Subcutaneous abdominal adipose tissue (tissue), 5 donors: ENCODE data around the gene ANXA8.
"Not testable (repeated sequence)": the region's sequence is repeated elsewhere in the genome, so short reads cannot be mapped to it uniquely, and the experiment has no call there.

Experiments
- H3K27ac ChIP-seq: one replicate; pipeline ENCODE4 v1.7.0; 2013; ENCODE audit warnings: low read depth, mild to moderate bottlenecking, inconsistent platforms, low read length, moderate library complexity
- H3K27me3 ChIP-seq, 5 donors: one replicate each; pipeline ENCODE4 v1.7.0; 2013; ENCODE audit warnings: low read length in 5 of 5, inconsistent platforms in 1 of 5; ENCODE audit not compliant: control insufficient read depth in 5 of 5, insufficient read depth in 4 of 5
- H3K36me3 ChIP-seq, 5 donors: one replicate each; pipeline ENCODE4 v1.7.0; 2013; ENCODE audit warnings: low read length in 5 of 5; ENCODE audit not compliant: control insufficient read depth in 5 of 5, insufficient read depth in 5 of 5
- H3K4me1 ChIP-seq, 5 donors: one replicate each; pipeline ENCODE4 v1.7.0; 2013; ENCODE audit warnings: low read length in 5 of 5, mild to moderate bottlenecking in 3 of 5, moderate library complexity in 1 of 5; ENCODE audit not compliant: control insufficient read depth in 5 of 5, insufficient read depth in 5 of 5
- H3K4me3 ChIP-seq, 5 donors: one replicate each; pipeline ENCODE4 v1.7.0; 2013; ENCODE audit warnings: low read length in 5 of 5, low read depth in 1 of 5
- H3K9ac ChIP-seq, 5 donors: one replicate each; pipeline ENCODE4 v1.7.0; 2013; ENCODE audit warnings: low read length in 5 of 5, mild to moderate bottlenecking in 4 of 5, moderate library complexity in 3 of 5
- H3K9me3 ChIP-seq, 5 donors: one replicate each; pipeline ENCODE4 v1.7.0; 2013; ENCODE audit warnings: low read length in 5 of 5; ENCODE audit not compliant: control insufficient read depth in 5 of 5
- donor health status: healthy.
- donor health status: healthy.
- donor health status: healthy.
- donor health status: healthy.
- donor health status: healthy.

Gene ANXA8, protein sequence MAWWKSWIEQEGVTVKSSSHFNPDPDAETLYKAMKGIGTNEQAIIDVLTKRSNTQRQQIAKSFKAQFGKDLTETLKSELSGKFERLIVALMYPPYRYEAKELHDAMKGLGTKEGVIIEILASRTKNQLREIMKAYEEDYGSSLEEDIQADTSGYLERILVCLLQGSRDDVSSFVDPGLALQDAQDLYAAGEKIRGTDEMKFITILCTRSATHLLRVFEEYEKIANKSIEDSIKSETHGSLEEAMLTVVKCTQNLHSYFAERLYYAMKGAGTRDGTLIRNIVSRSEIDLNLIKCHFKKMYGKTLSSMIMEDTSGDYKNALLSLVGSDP

DNA sequence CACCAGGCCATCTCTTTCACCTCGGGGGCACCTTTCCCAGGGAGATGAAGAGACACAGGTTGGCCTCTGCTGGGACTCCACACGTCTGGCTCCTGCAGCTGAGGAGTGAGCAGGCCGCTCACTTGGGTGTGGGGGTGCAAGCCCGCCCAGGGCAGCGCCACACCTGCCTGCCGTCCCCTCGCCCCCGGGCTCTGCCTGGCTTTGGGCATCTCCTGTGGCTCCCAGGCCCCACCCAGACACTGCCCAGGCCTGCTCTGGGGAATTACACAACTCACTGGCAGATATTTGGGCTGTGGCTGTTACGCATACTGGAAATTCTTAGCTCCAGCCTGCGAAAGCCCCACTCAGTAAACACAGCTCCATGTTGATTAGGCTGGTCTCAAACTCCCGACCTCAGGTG lies at the start of gene ANXA8:
Gene ANXA8, minus strand, starts transcription at position 193 of the 400 bp plus-strand sequence. Its CDS starts 182 bp downstream, at position 11.
- H3K27ac ChIP-seq, H3K4me3 ChIP-seq: not testable (repeated sequence)

DNA sequence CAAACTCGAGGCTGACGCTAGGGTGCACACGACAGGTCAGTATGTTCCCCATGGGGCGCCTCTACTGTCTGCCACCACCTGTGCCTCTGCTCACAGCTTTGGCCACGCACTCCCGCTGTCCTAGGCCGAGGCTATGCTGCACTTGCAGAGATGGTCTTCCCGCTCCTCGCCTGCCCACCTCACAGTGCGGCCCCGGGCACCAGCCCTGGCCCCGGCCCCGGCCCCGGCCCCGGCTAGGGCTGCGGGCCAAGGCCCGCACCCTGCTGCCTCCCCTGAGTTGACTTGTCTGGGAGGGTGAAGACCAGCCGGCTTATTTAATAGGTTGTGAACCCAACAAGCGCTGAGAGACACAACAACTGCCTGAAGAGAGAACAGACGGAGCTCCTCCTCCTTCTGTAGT lies 39.6 kb upstream of the ANXA8 start, which contains the start of gene AGAP9:
Gene AGAP9, minus strand, starts transcription at position 164 of the 400 bp plus-strand sequence. Its CDS starts 112 bp downstream, at position 52.
- not testable (repeated sequence) for H3K36me3 ChIP-seq, H3K4me3 ChIP-seq, H3K27ac ChIP-seq, H3K4me1 ChIP-seq, H3K9me3 ChIP-seq, H3K27me3 ChIP-seq, H3K9ac ChIP-seq

More for the DNA sequence above, at the start of gene ANXA8:
- H3K4me1 ChIP-seq, H3K27me3 ChIP-seq, H3K9me3 ChIP-seq, H3K36me3 ChIP-seq, H3K9ac ChIP-seq: not testable (repeated sequence)

DNA sequence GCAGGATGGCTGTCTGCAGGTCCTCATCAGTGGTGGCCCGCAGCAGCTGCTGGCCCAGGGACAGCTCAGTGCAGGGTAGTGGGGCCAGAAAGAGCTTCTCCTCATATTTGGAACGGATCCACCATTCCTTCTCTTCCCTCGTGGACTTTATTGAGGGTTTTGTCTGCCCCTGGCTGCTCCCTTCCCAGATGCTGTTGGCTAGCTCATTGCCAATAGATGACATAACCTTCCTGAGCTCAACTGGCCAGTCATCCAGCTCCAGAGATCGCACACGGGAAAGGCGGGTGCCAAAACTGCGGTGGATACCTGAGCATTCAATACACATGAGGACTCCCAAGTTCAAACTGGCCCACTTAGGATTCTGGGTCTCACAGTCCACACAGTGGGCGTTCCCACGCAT lies 18.4 kb upstream of the ANXA8 start:
- H3K4me3 ChIP-seq, H3K9me3 ChIP-seq, H3K36me3 ChIP-seq: not testable (repeated sequence)

DNA sequence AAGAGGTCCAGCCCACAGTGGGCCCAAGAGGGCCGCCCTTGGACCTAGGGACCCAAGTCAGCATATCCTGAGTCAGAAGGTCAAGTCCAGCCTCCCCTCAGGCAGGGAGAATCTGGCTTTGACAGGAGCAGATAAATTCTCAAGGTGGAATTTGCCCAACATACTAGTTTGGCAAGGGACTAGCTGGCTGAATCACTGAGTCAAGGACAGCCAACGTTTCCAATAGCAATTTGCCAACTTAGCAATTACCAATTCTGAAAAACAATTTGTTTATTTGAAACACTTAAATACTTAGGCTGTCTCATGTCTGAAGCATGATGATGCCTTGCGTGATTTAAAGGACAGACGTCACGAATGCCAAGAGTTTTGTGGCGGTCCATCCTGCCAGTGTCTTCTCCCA lies 10.3 kb upstream of the ANXA8 start:
- H3K27ac ChIP-seq, H3K9ac ChIP-seq, H3K9me3 ChIP-seq, H3K36me3 ChIP-seq, H3K4me3 ChIP-seq, H3K27me3 ChIP-seq, H3K4me1 ChIP-seq: not testable (repeated sequence)

More for the DNA sequence above, 18.4 kb upstream of the ANXA8 start:
- not testable (repeated sequence) for H3K4me1 ChIP-seq, H3K27me3 ChIP-seq, H3K27ac ChIP-seq, H3K9ac ChIP-seq

DNA sequence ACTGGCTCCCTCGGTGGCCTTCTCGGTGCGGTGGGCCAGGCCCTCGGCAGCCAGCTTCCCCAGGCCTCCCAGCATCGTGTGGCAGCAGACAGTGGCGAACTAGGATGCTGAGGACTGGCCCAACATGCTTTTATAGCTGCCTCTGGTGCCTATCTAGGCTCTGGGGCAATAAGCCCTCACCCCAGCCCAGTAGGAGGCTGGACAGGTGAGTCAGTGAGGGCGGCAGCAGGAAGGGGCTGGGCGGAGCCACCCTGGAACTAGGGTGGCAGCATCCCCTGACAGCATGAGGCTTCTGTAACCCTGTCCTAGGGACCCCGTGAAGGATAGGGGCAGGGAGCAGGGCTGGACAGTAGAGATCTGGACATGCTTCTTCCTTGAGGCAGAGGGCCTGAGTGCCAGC lies 7.7 kb upstream of the ANXA8 start, which contains the start of gene FAM25G:
Gene FAM25G, minus strand, starts transcription at position 101 of the 400 bp plus-strand sequence. Its CDS starts 26 bp downstream, at position 75.
- H3K27ac ChIP-seq: not testable (repeated sequence)

DNA sequence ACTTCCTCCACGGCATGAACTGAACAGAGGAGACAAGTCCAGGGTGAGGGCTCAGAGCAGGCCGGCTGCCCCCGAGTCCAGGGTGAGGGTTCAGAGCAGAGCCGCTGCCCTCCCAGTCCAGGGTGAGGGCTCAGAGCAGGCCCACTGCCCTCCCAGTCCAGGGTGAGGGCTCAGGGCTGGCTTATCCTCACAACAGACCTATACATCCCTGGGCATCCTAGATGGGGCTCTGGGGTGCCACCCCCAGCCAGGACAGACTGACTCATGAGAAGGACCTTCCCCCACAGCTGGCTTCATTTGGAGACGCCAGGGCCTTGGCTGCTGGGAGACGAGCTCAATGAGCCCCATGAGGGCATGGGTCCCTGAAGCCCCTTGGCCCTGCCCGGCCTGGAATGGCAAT lies 5.7 kb upstream of the ANXA8 start:
- not testable (repeated sequence) for H3K27ac ChIP-seq, H3K27me3 ChIP-seq, H3K4me1 ChIP-seq, H3K36me3 ChIP-seq, H3K9ac ChIP-seq, H3K4me3 ChIP-seq, H3K9me3 ChIP-seq

More for the DNA sequence above, 7.7 kb upstream of the ANXA8 start, which contains the start of gene FAM25G:
- H3K27me3 ChIP-seq, H3K9me3 ChIP-seq, H3K4me1 ChIP-seq, H3K9ac ChIP-seq, H3K4me3 ChIP-seq, H3K36me3 ChIP-seq: not testable (repeated sequence)

DNA sequence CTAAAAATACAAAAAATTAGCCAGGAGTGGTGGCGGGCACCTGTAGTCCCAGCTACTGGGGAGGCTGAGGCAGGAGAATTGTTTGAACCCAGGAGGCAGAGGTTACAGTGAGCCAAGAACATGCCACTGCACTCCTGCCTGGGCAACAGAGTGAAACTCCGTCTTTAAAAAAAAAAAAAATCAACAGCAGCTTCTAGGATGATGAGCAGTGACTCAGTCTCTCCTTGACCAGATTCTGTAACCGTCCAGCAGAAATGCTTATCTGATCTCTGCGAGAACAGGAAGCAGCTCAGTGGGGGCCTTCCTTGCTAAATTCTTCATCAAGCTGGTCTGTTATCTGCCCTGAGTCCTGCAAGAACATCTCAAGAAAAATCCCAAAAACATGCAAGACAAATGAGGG lies 2.0 kb upstream of the ANXA8 start:
- H3K27me3 ChIP-seq, H3K4me3 ChIP-seq, H3K27ac ChIP-seq, H3K9ac ChIP-seq, H3K9me3 ChIP-seq, H3K36me3 ChIP-seq, H3K4me1 ChIP-seq: not testable (repeated sequence)

DNA sequence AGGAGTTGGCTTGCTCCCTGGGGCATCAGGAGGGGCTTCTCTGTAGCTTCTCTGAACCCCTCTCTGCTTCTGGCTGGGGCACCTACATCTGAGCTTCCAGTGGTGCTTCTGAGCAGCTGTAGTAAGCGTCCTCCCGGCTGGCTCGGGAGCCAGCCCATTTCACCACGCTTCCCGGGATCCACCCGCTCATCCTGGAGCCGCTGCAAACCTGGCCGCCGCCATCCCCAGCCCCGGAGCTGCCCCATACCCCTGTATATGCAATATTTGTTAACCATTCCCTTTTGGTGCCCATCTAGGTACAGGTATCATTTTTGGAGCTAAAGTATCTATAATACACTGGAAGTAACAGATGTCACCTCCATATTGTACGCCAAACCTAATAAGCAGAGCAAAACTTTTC lies 871 bp upstream of the ANXA8 start:
- H3K36me3 ChIP-seq, H3K9ac ChIP-seq, H3K27me3 ChIP-seq, H3K27ac ChIP-seq, H3K4me3 ChIP-seq, H3K9me3 ChIP-seq, H3K4me1 ChIP-seq: not testable (repeated sequence)

DNA sequence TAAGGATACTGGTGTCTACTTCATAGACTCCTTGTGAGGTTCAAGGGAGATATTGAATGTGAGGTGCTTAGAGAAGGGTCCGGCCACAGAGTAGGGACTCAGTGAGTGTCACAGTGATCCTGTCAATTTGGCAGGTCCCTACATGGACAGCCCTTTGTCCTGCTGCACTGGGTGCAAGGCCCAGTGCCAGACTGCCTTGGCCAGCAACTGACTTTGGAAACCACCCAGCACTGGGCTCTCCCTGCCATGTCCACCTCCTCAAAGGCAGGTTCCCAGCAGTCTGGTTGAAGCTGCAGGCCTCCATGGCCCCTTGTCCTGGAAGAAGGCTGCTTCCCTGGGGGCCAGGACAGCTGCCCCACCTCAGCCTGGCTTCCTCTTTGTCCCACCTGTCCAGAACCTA lies 1.5 kb downstream of the ANXA8 start:
- not testable (repeated sequence) for H3K36me3 ChIP-seq, H3K27ac ChIP-seq, H3K9ac ChIP-seq, H3K4me3 ChIP-seq, H3K27me3 ChIP-seq, H3K9me3 ChIP-seq, H3K4me1 ChIP-seq

DNA sequence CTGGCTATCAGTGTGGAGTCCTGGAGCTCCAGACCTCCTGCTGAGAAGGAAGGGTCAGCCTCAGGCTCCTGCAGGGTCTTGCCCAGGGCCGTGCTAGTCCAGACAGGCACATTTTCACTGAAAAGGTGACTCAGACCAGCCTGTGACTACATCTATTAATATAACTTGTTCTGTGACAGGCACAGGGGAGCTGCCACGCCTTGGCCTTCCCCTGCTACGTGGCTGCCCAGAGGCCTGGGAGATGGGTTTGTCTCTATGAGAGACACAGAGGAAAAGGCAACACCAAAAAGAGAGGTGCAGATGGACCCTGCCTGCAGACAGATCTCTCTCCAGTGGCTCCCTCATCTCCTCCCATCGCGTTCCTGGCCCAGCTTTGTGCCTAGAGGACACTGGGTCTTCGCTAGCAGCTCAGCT lies 2.1 kb downstream of the ANXA8 start:
- H3K4me1 ChIP-seq, H3K27ac ChIP-seq, H3K9me3 ChIP-seq, H3K9ac ChIP-seq, H3K4me3 ChIP-seq, H3K27me3 ChIP-seq, H3K36me3 ChIP-seq: not testable (repeated sequence)
